GM23248 (cell line): ENCODE measurements around the gene NR2C1.

Source experiments
- EZH2 ChIP-seq: fragments of 200-600 bp; sonication (generic); IDR thresholded peaks from 2 replicates; pipeline ENCODE4 v1.6.1; 2018; ENCODE audit warnings: antibody characterized with exemption, mild to moderate bottlenecking; ENCODE audit not compliant: insufficient read depth, poor library complexity, severe bottlenecking
- EZH2phosphoT487 ChIP-seq: fragments of 200-600 bp; sonication (generic); IDR thresholded peaks from 2 replicates; pipeline ENCODE4 v1.6.1; 2018; ENCODE audit warnings: antibody characterized with exemption, moderate library complexity, mild to moderate bottlenecking, low read depth; ENCODE audit not compliant: insufficient read depth

- TF ChIP-seq EZH2 (no peak), EZH2phosphoT487 (no peak)
These were observed at the start of gene NR2C1 for GRCh38 chr12:95072900-95073697.
